K562 (cell line): ENCODE data around the gene RBM19. TPM values are rescaled to one million over a fixed set of nuclear protein-coding genes. Genes with fewer than 3 reads are reported as not detected.
A peak's percentile ranks its signal among the peaks of the same experiment; 100 is the strongest.

Experiments
- ATAC-seq: fragments of 200-7000 bp; cut with Tn5 transposase; 3 replicates; pipeline ENCODE4 v1.9.1; 2020; ENCODE audit warnings: moderate library complexity
- BruUV-seq: library from RNA; stranded (reverse); fragments of 400-500 nt; replicated peaks from 2 replicates; lab custom pipeline; 2021; lab: Mats Ljungman, UMichigan
- CTCF ChIA-PET: fragments of 300-600 bp; formaldehyde crosslinking; extraction: SDS; loops from one replicate; lab custom pipeline; 2021; ENCODE audit warnings: low intra/inter-chr PET ratio; lab: Yijun Ruan, JAX
- POLR2A ChIA-PET: fragments of 300-600, 350-650 bp; sonication (Branson Sonifier 250); formaldehyde crosslinking; extraction: SDS; loops from one replicate; lab custom pipeline; 2021; ENCODE audit warnings: antibody characterized with exemption, inconsistent platforms; lab: Yijun Ruan, JAX
- DNase-seq, 4 experiments: peaks; one replicate each; pipeline versions ENCODE4 v3.0.0 to v3.0.0-alpha.2; 2011 to 2018; ENCODE audit warnings: low spot score in 3 of 4, mixed read lengths in 3 of 4; ENCODE audit errors: extremely low read depth in 1 of 4
- FAIRE-seq: peaks from 2 replicates; lab custom pipeline; 2011; peaks lifted over from hg19 to GRCh38; lab: Jason Lieb, UNC
- H2AFZ ChIP-seq: 2 replicates; pipeline ENCODE4 v1.6.0; 2011; ENCODE audit warnings: low read depth, low read length, control low read depth, inconsistent platforms
- H3K27ac ChIP-seq: fragments of 200-600 bp; 3 replicates; pipeline ENCODE4 v1.8.0; 2011; ENCODE audit warnings: low read depth, mild to moderate bottlenecking, control low read depth, inconsistent platforms, low read length, moderate library complexity, mixed read lengths; ENCODE audit errors: extremely low read depth
- H3K27me3 ChIP-seq, 2 experiments: fragments of 300-600 bp in 1 of 2; 2 replicates in 1 of 2; 3 replicates in 1 of 2; pipeline versions ENCODE4 v1.6.0 to v1.8.0; 2011; ENCODE audit warnings: inconsistent platforms in 2 of 2, low read length in 2 of 2, mild to moderate bottlenecking in 1 of 2, mixed read lengths in 1 of 2, moderate library complexity in 1 of 2; ENCODE audit not compliant: control insufficient read depth in 2 of 2, insufficient read depth in 2 of 2
- H3K36me3 ChIP-seq: fragments of 300-600 bp; 3 replicates; pipeline ENCODE4 v1.8.0; 2011; ENCODE audit warnings: mild to moderate bottlenecking, low read length, inconsistent platforms; ENCODE audit not compliant: control insufficient read depth, insufficient read depth
- H3K4me1 ChIP-seq, 2 experiments: fragments of 200-600 bp in 1 of 2; replicated peaks in 1 of 2; 2 replicates in 1 of 2; 3 replicates in 1 of 2; pipeline versions ENCODE4 v1.5.1 to v1.8.0; 2011; ENCODE audit warnings: inconsistent platforms in 2 of 2, low read length in 2 of 2, mild to moderate bottlenecking in 1 of 2, mixed read lengths in 1 of 2, moderate library complexity in 1 of 2; ENCODE audit not compliant: control insufficient read depth in 2 of 2, insufficient read depth in 2 of 2
- H3K4me2 ChIP-seq: 2 replicates; pipeline ENCODE4 v1.6.1; 2011; ENCODE audit warnings: low read length, control low read depth, inconsistent platforms, mixed read lengths; ENCODE audit not compliant: insufficient read depth
- H3K4me3 ChIP-seq: fragments of 200-600 bp; sonication (generic), shearing (Covaris generic); 2 replicates; pipeline ENCODE4 v1.5.1; 2016; ENCODE audit warnings: control low read depth, inconsistent platforms
- H3K79me2 ChIP-seq: fragments of 200-600 bp; 3 replicates; pipeline ENCODE4 v1.8.0; 2011; ENCODE audit warnings: low read length, inconsistent platforms; ENCODE audit not compliant: control insufficient read depth, insufficient read depth
- H3K9ac ChIP-seq, 2 experiments: 2 replicates each; pipeline versions ENCODE4 v1.6.0 to v1.6.1; 2011; ENCODE audit warnings: low read depth in 2 of 2, low read length in 2 of 2, control low read depth in 1 of 2, inconsistent platforms in 1 of 2, mild to moderate bottlenecking in 1 of 2, mixed read lengths in 1 of 2; ENCODE audit not compliant: insufficient read depth in 1 of 2
- H3K9me1 ChIP-seq: one replicate; pipeline ENCODE4 v1.6.0; 2011; ENCODE audit warnings: inconsistent platforms, mild to moderate bottlenecking, low read length, moderate library complexity; ENCODE audit not compliant: control insufficient read depth, insufficient read depth
- H3K9me3 ChIP-seq: replicated peaks from 2 replicates; pipeline ENCODE4 v1.5.1; 2011; ENCODE audit warnings: low read depth, low read length, inconsistent platforms; ENCODE audit not compliant: control insufficient read depth, insufficient read depth
- H4K20me1 ChIP-seq: replicated peaks from 2 replicates; pipeline ENCODE4 v1.6.1; 2011; ENCODE audit warnings: low read length, inconsistent platforms, mixed read lengths; ENCODE audit not compliant: control insufficient read depth, insufficient read depth
- CXXC5 ChIP-seq: fragments of 250-450 bp; sonication (Bioruptor Pico); IDR thresholded peaks from 2 replicates; pipeline ENCODE4 v1.8.0; 2022; ENCODE audit warnings: inconsistent platforms, mild to moderate bottlenecking, moderate library complexity
- MYNN ChIP-seq, 2 experiments: sonication (generic); formaldehyde crosslinking in 1 of 2; IDR thresholded peaks; 2 replicates each; pipeline versions ENCODE4 v1.5.0 to v1.6.1; 2016 to 2020; ENCODE audit warnings: antibody characterized with exemption in 1 of 2, missing genetic modification reagents in 1 of 2
- SMARCC2 ChIP-seq: fragments of 450-650 bp; IDR thresholded peaks from 2 replicates; pipeline ENCODE4 v1.6.1; 2017; ENCODE audit warnings: antibody characterized with exemption, moderate library complexity, mild to moderate bottlenecking, low read depth
- TCF3 ChIP-seq: sonication (generic); formaldehyde crosslinking; IDR thresholded peaks from 2 replicates; pipeline ENCODE4 v1.4.0; 2020; ENCODE audit warnings: mild to moderate bottlenecking, missing genetic modification reagents
- ZNF76 ChIP-seq: fragments of 250-450 bp; sonication (Bioruptor Pico); IDR thresholded peaks from 2 replicates; pipeline ENCODE4 v1.4.0; 2020; ENCODE audit warnings: mild to moderate bottlenecking, moderate library complexity, borderline replicate concordance
- WGBS: fragments of 100-300 bp; shearing (Covaris generic); methylation state at CpG from one replicate; pipeline ENCODE4 v1.1.6; 2016; ENCODE audit warnings: low coverage, mixed read lengths; ENCODE audit not compliant: insufficient coverage; ENCODE audit errors: missing lambda C conversion rate; 5-methylcytosine and 5-hydroxymethylcytosine counted together
- in situ Hi-C: fragments of 300-500 bp; cut with MboI; formaldehyde crosslinking; loops from 4 replicates; pipeline ENCODE4 v1.15.0; 2018; ENCODE audit warnings: inconsistent platforms, mixed read lengths
- intact Hi-C: fragments of 100-400 bp; cut with micrococcal nuclease; formaldehyde crosslinking; loops from 2 replicates; pipeline ENCODE4 v1.14.2; 2022
- polyA plus RNA-seq, 8 experiments: library from polyadenylated mRNA; depleted of rRNA in 4 of 8; stranded (reverse) in 5 of 8; unstranded in 3 of 8; fragments of >200 nt; fragmentation: Nextera tagmentation in 2 of 8; fragmentation: Illumina TruSeq in 1 of 8; extraction: Ambion mirVana in 2 of 8; extraction: Trizol in 1 of 8; gene quantifications; 2 replicates each; pipeline versions ENCODE4 v1.2.1 to v1.2.3, GENCODE V29; 2011 to 2014; ENCODE audit warnings: inconsistent platforms in 1 of 8, missing spikeins in 1 of 8
- total RNA-seq, 7 experiments: library from RNA; depleted of rRNA in 6 of 7; stranded (reverse); fragments of >200 nt in 6 of 7; fragmentation: Illumina TruSeq in 2 of 7; extraction: Trizol in 2 of 7; gene quantifications; 2 replicates each; pipeline versions ENCODE4 v1.2.1 to v1.2.3, GENCODE V29; 2011 to 2021; ENCODE audit warnings: low replicate concordance in 1 of 7

Gene RBM19
- total and polyA plus RNA-seq, 9 of the 15 experiments (the other 6 are each of a cell fraction or from before 2014, with no cell fraction given): 16.0 to 58.4 (median 37.9) TPM

DNA sequence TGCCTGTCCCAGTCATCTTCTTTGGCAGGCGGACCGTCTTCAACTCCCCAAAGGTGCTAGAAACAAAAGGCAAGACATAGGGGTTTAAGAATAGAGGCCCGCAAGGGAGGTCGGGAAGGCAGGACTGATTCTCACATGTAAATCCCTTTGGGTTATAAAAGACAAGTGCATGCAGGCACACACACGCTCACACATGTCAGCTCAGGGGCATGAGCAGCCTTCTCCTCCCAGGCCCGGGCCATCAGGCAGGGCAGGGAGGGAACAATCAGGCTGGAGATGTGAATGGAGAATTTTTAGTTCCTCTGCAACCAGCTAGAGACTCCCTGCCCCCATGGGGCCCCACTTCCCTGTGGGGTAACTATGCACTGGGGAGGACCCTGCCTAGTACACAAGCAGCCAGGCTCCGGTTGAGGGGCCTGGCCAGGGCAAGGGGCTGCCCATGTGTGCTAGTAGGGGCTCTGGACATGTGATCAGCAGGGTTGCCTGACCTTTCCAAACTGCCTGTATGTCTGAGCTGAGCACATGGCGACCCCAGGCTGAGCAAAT is 107.2 kb downstream of the RBM19 start:
- H3K27me3 ChIP-seq: no peaks in the 10 kb centered on the region
- H4K20me1 ChIP-seq: peaks cover 5% of the 10 kb centered on the region; the same call in 1 of the 2 replicates

DNA sequence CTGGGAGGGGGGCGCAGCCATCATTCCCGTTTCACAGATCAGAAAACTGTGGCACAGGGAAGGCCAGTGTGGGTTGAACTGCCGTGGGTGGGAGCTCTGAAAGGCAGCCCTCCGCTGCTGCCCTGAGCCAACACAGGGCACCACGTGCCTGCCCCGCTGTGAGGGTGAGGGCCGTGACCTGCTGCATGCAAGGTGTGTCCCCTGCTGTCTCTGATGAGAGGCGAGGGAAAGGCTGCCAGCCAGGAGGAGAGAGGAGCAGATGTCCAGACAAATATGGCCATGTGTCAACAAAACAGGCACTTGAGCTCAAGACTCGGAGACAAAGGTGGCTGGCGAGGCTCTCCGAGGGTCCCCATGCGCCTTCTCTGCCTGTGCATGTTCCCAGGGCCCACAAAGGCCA is 108.8 kb downstream of the RBM19 start:
- no peak overlapping the region for H3K9ac ChIP-seq
- FAIRE-seq: no peak
- in situ Hi-C loops: no loop called here

More for the DNA sequence above, 107.2 kb downstream of the RBM19 start:
- Histone ChIP-seq H2AFZ (no peak overlapping the region), H3K4me1 (peaks cover 39 to 43% of the 10 kb centered on the region in 2 experiments), H3K36me3 (peaks cover 44% of the 10 kb centered on the region; the same call in 2 of the 3 replicates), H3K4me3 (no peak overlapping the region), H3K79me2 (no peaks in the 10 kb centered on the region), H3K27ac (no peak overlapping the region), H3K9me1 (no peaks in the 10 kb centered on the region), H3K9ac (peak overlapping the region in 1 of 2 experiments; percentile 32; a peak in 1 of 4 replicates), H3K9me3 (no peaks in the 10 kb centered on the region), H3K4me2 (no peak overlapping the region)
- no TSS peak for BruUV-seq
- intact Hi-C loops (no loop called here), in situ Hi-C loops (no loop called here)
- TF ChIP-seq TCF3 (CRISPR knock-in tag): no peak
- POLR2A ChIA-PET: no interaction called here
- DNase-seq (no peak), ATAC-seq (no peak), FAIRE-seq (no peak)
- CTCF ChIA-PET: no interaction called here
- 82% methylated on average over 8 of the region's 8 CpGs for WGBS

More for the DNA sequence above, 108.8 kb downstream of the RBM19 start:
- no peak overlapping the region for H3K4me2 ChIP-seq
- no peaks in the 10 kb centered on the region for H3K9me1 ChIP-seq
- H3K9me3 ChIP-seq: no peaks in the 10 kb centered on the region
- no peak overlapping the region for H2AFZ ChIP-seq
- no peaks in the 10 kb centered on the region for H3K27me3 ChIP-seq
- ATAC-seq: no peak
- no peaks in the 10 kb centered on the region for H3K79me2 ChIP-seq
- H4K20me1 ChIP-seq: no peaks in the 10 kb centered on the region; the same call in 1 of the 2 replicates
- TF ChIP-seq SMARCC2: no peak
- no peak for TF ChIP-seq ZNF76 (CRISPR knock-in tag)
- TF ChIP-seq CXXC5 (CRISPR knock-in tag): no peak
- no peak for TF ChIP-seq MYNN (IDR thresholded peaks at IDR 0.05)
- TF ChIP-seq MYNN (CRISPR knock-in tag; IDR thresholded peaks at IDR 0.05): no peak
- no peak for TF ChIP-seq TCF3 (CRISPR knock-in tag)
- no peak overlapping the region for H3K27ac ChIP-seq
- ChIA-PET CTCF (no interaction called here), POLR2A (interaction anchor here (0.6 kb wide), 1 partner anchor 14 kb away, joined by 6 read pairs; no protein-coding TSS in a partner anchor)
- H3K4me3 ChIP-seq: no peak overlapping the region
- no TSS peak for BruUV-seq
- intact Hi-C loops: no loop called here
- WGBS: 85% methylated on average over 11 of the region's 12 CpGs
- H3K36me3 ChIP-seq: peaks cover 54% of the 10 kb centered on the region; the same call in 2 of the 3 replicates
- H3K4me1 ChIP-seq: peaks cover 25 to 31% of the 10 kb centered on the region in 2 experiments; a peak in 4 of 5 replicates
- no peak for DNase-seq
